ENCODE results near the gene TIAM2.

The TIAM2 gene

GRCh38 chr6:155132617-155133016, 137.5 kb downstream of the TIAM2 start:
- no peak for DNase-seq

- DNase-seq = no peak
Observed at GRCh38 chr6:155141002-155141401, 145.9 kb downstream of the TIAM2 start.

- no peak for DNase-seq
Observed at GRCh38 chr6:155141512-155141911, 146.4 kb downstream of the TIAM2 start.

- no peak for DNase-seq
Observed at GRCh38 chr6:155142168-155143028, 147.3 kb downstream of the TIAM2 start.

GRCh38 chr6:155143029-155143577, 148.0 kb downstream of the TIAM2 start:
- no peak for DNase-seq

GRCh38 chr6:155143578-155144106, 148.5 kb downstream of the TIAM2 start:
- DNase-seq = no peak

GRCh38 chr6:155146205-155146604, 151.1 kb downstream of the TIAM2 start:
- no peak for DNase-seq

GRCh38 chr6:155147958-155148663, 153.0 kb downstream of the TIAM2 start:
- no peak for DNase-seq

- no peak for DNase-seq
Observed at GRCh38 chr6:155150967-155151671, 156.0 kb downstream of the TIAM2 start.

GRCh38 chr6:155152211-155153076, 157.3 kb downstream of the TIAM2 start:
- no peak for DNase-seq

- no peak for DNase-seq
Observed at GRCh38 chr6:155154158-155154830, 159.2 kb downstream of the TIAM2 start.

- DNase-seq = no peak
Observed at GRCh38 chr6:155155787-155156447, 160.8 kb downstream of the TIAM2 start.

GRCh38 chr6:155157101-155157500, 162.0 kb downstream of the TIAM2 start:
- no peak for DNase-seq

- DNase-seq = no peak
Observed at GRCh38 chr6:155158030-155158843, 163.1 kb downstream of the TIAM2 start.

GRCh38 chr6:155162682-155163081, 167.6 kb downstream of the TIAM2 start:
- no peak for DNase-seq

- no peak for DNase-seq
Observed at GRCh38 chr6:155163601-155164000, 168.5 kb downstream of the TIAM2 start.

GRCh38 chr6:155165029-155165710, 170.1 kb downstream of the TIAM2 start:
- no peak for DNase-seq

GRCh38 chr6:155170519-155170918, 175.4 kb downstream of the TIAM2 start:
- DNase-seq = no peak

- DNase-seq = peak; percentile 68
Observed at GRCh38 chr6:155171109-155171746, 176.1 kb downstream of the TIAM2 start.

Measured in effector CD4-positive, alpha-beta T cell (primary cell).